Measurements from ENCODE around the gene MOB4.
"Not testable (repeated sequence)": the region's sequence is repeated elsewhere in the genome, so short reads cannot be mapped to it uniquely, and the experiment has no call there.

The MOB4 gene

DNA sequence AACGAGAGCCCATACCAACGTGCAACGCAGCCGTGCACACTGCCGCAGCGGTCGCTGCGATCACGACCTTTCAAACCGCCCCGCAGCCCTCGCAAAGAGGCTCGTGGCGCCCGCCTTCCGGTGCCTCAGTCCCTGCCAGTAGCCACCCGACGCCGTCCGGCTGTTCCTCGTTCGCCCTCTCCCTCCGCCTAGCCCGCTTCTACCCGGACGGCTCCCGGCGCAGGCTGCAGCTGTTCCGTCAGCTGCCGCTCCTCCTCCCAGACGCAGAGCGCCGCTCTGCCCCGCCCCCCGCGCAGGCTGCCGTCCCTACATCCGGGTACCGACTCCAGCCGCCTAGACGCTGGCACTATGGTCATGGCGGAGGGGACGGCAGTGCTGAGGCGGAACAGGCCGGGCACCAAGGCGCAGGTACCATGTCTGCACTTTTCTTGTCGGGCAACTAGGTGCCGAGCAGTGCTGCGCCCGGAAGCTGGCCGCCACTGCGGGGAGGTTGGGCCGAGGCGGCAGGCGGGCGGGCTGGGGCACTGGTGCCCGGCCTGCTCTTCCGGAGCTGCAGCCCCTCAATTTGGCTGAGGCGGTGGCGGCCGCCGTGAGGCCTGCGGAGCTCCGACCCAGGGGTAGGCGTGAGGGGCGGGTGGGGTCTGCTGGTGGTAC is at the start of gene MOB4:
Gene MOB4 (plus strand): TSS at position 328 of the 654 bp plus-strand sequence. CDS start 21 bp downstream, at position 349.
- DNase-seq = peak; percentile 96

DNA sequence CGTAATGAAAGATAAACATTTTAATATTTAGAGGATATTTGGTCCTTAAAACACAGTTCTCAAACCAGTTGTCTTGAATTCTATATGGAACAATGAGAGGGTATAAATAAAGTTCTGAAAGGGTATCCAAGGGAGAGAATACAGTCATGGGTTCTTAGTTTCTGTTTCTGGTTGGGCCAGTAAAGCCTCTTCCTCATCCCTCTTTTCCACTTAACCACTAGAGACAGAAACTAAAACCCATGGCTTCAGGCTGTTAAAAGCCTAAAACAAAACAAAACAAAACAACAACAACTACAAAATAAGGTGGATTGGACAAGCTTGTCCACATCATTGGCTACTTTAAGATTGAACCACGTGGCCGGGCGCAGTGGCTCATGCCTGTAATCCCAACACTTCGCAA is 43.7 kb upstream of the MOB4 start:
- DNase-seq = no peak

DNA sequence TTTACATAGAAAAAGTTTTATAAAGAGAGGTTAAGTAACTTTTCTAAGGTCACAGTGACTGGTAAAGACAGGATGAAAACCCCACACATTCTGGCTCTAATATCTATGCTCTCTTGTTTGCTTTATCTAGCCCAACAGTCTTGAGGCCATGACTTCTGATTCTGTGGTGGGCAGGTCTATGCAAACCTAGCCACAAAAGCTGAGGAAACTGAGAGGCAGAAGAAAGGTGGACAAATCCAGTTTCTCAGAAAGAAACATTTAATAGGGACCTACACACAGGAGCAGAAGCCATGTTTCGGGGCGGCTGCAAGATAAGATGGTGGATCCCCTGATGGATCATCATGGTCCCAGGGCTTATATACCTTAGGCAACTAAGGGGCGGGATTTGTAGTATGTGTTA is 38.1 kb upstream of the MOB4 start:
- no peak for DNase-seq

DNA sequence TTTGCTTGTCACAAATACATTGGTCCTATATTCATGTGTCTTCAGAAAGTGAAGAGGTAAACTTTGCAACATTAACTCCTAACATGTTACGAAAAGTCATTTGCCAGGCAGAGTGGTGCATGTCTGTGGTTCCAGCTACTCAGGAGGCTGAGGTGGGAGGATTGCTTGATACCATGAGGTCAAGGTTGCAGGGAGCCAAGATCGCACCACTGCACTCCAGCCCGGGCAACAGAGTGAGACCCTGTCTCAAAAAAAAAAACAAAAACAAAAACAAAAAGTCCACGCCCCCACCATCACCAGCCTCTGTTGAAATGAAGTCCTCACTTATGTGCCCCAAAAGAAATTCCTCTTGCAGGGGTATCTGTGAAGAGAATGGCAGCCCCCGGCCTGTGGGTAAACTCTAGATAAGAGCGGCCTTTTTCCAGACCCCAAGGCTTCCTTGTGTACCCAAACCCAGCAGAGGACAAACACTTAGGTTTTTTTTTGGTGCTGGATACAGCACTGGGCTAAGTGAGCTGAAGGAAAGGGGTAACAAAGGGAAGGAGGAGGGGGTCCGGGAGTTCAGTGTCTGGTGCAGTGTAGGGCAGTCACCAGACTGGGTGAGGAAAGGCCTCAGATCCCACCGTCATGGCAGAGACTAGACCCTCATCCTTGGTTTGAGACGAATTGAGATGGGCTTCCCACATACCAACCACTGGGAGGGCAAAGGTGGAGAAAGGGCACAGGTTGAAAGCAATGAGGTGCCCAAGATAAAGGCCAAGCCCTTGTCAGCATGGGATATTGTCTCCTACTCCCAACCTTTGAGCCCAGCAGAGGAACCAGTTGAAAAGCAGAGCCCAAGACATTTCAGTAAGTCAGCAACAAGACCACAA is 35.5 kb upstream of the MOB4 start:
- no peak for DNase-seq

DNA sequence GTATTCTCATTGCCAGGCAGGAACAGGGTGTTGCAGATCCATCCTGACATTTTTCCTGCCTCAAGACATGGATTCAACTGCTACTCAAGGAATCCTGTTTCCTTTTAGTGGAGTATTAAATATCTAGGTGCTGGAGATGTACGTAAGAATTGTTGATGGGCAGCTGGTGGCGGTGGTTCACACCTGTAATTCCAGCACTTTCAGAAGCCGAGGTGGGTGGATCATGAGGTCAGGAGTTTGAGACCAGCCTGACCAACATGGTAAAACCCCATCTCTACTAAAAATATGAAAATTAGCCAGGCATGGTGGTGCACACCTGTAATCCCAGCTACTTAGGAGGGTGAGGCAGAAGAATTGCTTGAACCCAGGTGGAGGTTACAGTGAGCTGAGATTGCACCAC is 31.6 kb upstream of the MOB4 start:
- DNase-seq = not testable (repeated sequence)

DNA sequence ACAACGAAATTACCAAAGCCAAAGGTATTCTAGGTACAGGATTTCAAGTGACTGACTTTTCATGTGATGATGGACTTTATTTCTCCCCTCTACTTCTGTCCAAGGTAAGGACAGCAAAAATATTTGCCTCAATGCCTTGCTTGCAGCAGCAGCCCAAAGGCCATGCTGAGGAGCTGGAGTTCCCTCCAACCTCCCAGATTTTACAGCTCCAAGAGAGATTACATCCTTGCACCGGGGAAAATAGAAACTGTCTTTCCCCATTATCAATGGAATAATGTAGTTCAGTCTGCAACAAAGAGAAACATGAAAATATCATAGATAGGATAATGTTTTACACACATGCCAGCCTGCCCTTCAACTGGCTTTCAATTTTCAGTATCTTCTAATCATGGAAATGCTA is 29.7 kb upstream of the MOB4 start:
- no peak for DNase-seq

DNA sequence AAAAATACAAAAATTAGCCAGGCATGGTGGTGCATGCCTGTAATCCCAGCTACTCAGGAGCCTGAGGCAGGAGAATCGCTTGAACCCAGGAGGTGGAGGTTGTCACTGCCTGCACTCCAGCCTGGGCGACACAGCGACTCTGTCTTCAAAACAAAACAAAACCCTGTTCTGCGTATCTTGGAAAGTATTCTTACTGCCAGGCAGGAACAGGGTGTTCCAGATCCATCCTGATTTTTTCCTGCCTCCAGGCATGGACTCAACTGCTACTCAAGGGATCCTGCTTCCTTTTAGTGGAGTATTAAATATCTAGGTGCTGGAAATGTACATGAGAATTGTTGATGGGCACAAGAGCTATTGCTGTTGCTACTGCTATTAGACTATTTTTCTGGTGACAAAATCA is 28.5 kb upstream of the MOB4 start:
- no peak for DNase-seq

DNA sequence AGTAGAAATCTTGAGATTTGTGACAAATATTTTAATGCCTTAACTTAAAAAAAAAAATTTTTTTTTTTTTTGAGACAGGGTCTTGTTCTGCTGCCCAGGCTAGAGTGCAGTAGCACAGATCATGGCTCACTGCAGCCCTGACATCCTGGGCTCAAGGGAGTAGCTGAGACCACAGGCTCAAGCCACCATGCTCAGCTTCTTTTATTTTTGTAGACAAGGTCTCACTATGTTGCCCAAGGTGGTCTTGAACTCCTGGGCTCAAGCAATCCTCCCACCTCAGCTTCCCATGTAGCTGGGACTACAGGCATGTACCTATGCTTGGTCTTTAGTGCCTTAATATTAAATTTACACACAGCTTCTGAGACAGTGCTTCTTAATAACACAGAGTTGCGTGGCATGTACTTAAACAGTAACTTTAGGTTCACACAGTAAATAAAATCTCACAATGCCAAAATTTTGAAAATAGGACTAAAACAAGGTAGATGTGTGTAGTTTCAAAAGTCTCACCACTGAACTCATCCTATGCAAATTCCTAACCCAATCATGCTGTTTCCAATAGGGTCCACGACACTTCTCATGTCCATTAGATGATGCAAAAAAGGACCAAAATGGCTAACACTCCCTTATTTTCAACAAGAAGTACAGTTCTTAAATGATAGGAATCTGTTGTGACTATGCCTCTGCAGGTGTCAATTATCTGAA is 20.3 kb upstream of the MOB4 start:
- DNase-seq = no peak

DNA sequence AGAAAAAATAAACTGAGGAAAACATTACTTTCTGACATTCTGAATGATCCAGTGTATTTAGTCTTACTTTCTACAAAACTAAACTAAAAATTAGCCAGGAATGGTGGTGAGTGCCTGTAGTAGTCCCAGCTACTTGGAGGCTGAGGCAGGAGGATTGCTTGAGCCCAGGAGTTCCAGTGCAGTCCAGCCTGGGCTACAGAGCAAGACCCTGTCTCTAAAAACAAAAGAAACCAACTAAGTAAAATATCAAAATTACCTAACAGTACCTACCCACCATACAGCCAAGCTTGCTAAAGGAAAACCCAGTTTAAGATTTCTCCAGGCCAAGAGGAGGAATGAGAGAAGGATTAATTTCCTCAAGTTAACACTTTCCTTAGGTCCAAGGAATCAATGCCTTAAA is 19.2 kb upstream of the MOB4 start:
- DNase-seq = no peak

DNA sequence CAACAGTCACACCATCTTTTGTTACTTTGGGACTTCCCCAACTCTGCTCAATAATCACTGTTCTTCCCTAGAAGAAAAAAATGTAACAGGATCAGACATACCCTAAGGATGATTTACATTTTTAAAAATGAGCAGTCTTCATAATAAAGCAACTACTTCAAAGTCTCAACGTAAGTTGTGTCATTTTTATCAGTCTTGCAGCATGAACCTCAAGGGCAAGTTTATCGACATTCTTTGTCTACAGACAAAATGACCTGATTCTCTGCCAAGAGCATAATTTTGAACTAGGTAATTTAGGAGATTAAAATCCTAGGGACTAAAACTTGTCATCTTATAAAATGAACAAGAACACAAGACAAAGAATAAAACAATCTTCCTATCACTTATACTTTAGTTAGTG is 18.5 kb upstream of the MOB4 start:
- DNase-seq = no peak

DNA sequence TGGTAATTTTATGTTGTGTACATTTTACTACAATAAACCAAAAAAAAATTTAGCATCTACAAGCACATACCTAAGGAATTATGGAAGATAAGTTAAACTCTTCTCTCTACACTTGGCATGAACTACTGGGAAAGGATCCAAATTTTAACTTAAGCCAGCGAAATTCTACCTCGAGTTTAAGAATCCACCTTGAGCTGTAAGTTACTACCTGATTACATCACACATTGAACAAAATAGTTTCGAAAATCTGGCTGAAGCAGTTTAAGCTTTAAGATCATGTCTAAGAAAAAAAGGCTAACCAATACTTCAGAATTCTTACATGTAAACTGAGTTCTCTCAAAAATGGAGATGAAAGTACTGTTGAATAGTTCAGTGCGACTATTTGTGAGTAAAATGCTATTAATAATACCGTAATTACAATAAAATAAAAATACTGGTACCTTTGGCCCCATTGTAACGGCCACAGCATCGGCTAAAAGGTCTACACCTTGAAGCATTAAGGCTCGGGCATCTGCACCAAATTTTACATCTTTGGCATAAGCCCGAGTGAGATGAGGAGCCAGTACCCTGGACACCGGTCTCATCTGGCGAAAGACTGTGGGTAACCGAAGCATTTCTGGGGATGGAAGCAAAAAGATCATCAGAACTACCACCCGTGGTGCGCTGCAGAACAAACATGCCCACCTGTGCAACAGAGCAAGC is 17.5 kb upstream of the MOB4 start:
- DNase-seq = no peak

DNA sequence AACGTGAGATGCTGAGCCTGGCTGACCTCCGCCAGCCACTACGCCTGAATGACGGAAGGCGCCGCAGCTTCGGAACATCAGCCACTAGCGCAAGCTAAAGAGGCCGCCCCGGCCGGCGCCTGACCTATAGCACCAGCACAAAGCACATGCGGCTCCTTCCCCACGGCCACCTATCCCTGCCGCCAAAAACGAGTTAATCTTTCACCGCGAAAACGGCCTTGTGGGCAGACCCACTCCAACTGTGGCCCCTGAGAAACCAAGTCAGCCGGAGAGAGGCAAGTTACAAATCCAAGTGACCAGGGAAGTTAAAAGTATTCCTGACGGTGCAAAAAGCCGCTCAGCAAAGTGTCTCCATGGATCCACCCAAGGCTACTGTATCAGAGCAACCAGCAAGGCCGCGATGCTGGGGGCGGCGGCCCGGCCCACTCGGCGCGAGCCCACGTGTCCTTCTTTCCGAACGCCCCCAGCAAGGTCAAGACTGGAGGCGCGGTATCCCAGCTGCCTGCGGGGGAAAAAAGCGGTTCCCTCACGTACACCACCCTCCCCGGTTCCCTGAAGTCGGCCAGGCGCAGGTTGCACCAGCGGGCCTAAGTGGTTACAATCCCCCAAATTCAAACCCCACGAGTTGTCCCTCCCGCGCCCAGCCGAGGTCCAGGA is 16.8 kb upstream of the MOB4 start:
- DNase-seq = peak; percentile 68

DNA sequence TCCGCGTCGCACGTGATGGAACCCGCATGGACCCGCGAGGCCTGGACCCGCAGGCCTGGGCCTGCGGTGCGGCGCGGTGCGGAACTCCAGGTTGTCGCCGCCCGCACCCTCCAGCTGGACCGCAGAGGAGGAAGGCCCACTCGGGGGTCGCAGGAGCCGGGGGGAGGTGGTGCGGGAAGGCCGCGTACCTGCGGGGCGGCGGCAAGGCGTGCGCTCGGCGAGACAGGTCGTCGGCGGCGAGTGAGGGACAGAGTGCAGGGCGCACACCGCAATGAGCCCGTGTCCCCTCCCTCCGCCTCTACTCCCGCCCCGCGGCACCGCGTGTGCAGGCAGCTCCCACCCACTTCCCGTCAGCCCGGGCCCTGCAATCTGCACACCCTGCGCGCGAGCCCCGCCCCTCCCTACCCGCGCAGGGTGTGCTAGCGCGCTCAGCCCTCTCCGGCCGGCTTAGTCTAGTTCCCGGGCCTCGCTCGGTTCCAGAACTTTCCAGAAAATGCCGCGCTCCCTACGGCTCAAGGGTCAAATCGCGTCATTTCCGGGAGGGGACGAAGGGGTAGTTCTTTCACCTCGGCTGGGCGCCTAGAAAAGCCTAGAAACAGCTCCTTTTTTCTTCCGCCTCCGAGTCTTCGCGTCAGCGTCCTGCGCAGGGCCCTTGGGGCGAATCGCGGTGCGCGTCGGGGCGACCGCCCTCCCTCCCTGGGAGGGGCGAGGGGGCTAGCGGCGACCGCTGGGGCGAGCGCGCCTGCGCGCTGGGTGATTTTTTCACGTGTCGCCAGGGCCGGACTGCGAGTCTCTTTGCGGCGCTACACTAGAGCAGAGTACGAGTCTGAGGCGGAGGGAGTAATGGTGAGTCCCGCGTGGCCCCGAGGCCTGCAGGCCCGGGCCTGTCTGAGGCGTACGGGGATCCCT is 16.0 kb upstream of the MOB4 start, which contains the start of the genes HSPD1 and HSPE1:
Gene HSPD1 (minus strand): TSS at position 247 of the 909 bp plus-strand sequence. CDS start 992 bp downstream, outside the sequence.
Gene HSPE1 (plus strand): TSS at position 786 of the 909 bp plus-strand sequence. CDS start 58 bp downstream, at position 844.
- DNase-seq = peak; percentile 99

DNA sequence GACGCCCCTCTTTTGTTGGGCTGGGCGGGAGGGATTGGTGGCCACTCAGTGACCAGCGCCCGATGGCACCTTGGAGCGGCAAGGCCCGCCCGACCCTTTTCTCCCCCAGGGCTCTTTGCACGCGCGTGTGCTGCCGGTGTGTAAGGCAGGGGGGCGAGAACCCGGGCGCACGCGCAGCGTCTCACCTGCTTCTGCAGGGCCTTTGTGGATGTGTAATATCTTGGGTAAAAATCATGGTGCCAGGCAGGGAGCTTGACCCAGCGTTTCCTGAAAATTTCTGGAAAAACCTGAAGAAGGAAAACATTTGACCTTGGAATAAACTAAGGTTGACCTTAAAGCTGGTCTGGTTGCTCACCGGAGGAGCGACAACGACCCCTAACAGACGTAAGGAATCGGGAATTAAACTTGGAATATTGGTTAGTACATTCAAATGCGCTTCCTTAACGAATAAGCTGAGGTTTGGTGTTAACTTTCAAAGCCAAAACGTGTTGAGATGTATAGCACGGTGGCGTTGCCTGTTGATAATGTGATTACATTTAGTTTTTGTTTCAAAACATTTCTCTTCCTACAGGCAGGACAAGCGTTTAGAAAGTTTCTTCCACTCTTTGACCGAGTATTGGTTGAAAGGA is 15.2 kb upstream of the MOB4 start:
- DNase-seq = no peak

DNA sequence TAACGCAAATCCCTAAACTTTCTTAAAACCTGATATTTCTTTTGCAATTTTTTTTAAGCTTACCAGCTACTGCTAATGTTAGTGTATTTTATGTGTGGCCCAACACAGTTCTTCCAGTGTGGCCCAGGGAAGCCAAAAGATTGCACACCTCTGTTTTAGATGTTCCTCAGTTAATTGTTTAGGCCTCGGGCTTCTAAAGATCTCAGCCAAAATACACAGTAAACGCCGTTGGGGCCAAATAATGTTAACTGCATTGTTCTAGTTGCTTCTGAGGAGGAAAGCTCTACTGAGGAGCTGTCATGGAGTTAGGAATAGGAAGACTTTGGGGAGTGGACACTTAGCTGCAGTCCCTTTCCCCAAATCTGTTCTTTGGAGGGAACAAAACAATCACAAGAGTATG is 13.7 kb upstream of the MOB4 start:
- no peak for DNase-seq

DNA sequence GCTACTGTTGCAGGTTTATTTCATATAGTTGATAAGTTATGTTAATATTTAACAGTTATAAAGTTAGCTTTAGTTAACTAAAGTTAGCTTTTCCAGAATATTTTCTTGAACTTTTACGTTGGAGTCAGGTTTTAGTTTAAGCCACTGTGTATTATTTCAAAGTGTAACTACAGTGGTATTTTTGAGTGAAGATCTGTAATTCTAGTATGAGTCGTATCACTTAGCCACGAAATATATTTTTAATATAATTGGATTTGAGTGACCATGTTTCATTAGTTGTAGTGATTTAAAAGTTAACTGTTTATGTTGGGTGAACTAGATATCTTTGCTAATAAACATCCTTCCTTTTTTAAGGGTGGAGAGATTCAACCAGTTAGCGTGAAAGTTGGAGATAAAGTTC is 13.2 kb upstream of the MOB4 start:
- no peak for DNase-seq

DNA sequence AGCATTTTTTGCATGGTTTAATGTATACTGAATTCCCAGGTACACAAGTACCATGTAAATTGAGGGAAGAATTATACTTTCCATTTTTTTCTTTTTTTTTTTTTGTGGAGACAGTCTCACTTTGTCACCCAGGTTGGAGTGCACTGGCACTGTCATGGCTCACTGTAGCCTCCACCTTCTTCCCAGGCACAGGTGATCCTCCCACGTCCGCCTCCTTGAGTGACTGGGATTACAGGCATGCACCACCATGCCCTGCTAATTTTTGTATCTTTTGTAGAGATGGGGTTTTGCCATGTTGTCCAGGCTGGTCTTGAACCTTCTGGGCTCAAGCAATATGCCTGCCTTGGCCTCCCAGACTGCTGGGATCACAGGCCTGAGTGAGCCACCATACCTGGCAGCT is 11.9 kb upstream of the MOB4 start:
- DNase-seq = no peak

DNA sequence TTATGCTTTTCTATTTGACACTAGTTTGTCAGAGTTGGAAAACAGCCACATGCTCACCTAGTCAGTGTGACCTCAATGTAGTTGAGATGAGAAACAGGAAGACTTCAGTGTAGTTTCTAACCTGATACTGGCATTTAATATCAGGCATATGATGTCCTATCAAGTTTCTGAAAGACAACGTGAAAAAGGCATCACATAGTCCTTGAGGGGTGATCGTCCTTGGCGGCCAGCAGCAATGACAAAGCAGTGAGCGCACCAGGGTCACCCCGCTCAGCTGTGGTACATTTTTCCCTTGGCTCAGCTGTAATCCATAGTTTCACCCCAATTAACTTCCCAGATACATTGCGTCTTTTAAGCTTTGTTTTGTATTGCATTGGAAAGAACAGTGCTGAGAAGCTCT is 11.4 kb upstream of the MOB4 start:
- no peak for DNase-seq

DNA sequence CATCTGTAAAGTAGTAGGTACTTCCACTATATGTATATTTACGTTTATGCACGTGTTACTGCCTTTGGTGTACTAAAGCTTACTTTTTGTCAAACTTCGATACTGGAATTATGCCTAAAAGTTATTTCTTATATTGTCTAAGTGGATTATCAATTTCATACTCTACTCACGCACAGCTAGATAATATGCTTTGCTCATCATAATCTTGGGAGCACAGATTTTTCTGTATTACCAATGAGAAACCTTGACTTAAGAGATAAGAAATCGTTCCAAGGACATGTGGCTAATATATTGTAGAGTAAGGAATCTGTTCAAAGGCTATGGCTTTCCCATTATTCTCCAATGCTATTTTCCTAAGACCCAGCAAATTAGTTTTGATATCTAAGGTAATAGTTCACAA is 9.2 kb upstream of the MOB4 start:
- DNase-seq = no peak

DNA sequence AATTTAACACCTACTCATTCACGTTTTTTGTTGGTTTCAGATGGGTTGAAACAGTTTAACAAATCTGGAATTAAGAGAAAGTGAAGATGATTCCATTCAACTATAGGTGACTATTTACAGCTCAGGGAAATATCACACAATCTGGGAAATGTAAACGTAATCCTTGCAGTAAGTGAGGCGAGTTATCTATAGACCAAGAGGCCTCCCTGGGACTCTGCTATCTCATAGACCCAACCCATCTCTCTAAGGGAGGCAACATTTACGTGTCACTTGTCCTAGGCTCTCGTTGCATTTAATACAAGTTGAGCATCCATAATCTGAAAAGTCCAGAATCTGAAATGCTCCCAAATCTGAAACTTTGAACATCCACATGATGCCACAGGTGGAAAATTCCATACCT is 2.0 kb upstream of the MOB4 start:
- no peak for DNase-seq

DNA sequence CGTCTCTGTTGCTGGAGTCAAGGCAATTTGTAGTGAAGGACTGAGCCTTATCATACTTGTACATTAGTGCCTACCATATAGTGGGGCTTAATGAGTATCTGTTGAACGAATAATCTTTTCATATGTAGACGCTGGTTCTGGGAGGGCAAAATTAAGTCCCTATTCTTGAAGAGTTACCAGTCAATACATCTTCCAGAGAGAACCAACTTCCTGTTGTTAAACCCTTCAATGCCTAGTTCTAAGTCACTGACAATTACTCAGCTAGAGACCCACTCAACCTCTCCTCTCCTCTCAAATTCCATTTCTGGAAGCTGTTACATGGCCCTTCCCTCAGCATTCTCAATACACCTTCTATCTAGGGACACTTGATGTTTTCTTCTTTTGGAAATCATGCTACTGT is 1.1 kb upstream of the MOB4 start:
- DNase-seq = no peak

Measured in activated CD4-positive, alpha-beta T cell treated with anti-CD3 and anti-CD28 coated beads, Interleukin-2, Interleukin-6, amounts not matched to agents 100 ng/mL and 50 ng/mL, durations not matched to agents 16 hours and 8 hours (primary cell).